ENCODE data around the gene CAMK2N1. TPM values are rescaled to one million over a fixed set of nuclear protein-coding genes. Genes with fewer than 3 reads are reported as not detected.

Gene CAMK2N1
- total RNA-seq, 2 donors from 2014 or later = 10.2 to 16.2 TPM

DNA sequence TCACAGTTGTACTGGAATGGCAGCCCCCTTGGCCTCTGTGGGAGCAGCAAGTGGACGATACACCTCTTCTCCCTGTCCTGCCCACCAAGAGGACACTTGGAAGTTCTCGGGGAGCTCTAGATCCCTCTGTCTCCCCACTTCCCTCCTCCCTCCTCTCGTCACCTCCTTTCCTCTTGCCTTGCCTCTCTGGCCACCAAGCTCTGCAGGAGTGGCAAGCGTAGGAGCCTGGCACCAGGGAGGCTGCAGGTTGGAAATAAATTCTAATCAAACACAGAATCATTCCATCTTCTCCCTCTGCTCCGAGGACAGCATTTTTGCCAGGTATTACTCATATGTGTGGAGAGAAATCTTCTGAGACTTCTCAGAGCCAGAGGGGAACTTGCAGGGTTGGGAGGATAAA lies 20.8 kb downstream of the CAMK2N1 start:
- H3K4me3 ChIP-seq (ENCODE audit: low read length) = no peak overlapping the region
- Mint-ChIP-seq H3K4me3 (no peak overlapping the region), H3K9me3 (peaks cover 2% of the 10 kb centered on the region), H3K4me1 (peaks cover 2% of the 10 kb centered on the region), H3K27ac (no peak overlapping the region), H3K27me3 (ENCODE audit: insufficient read depth) (peaks cover 28% of the 10 kb centered on the region), H3K36me3 (ENCODE audit: low read depth) (no peaks in the 10 kb centered on the region)
- H3K36me3 ChIP-seq (ENCODE audit: control insufficient read depth, insufficient read depth, low read length) = no peaks in the 10 kb centered on the region
- peaks cover 53% of the 10 kb centered on the region for H3K27me3 ChIP-seq (ENCODE audit: control insufficient read depth, insufficient read depth, low read length, poor library complexity, severe bottlenecking)
- no peak overlapping the region for H3K9ac ChIP-seq (ENCODE audit: extremely low read depth, low read length, poor library complexity, severe bottlenecking)
- H3K9me3 ChIP-seq (ENCODE audit: control insufficient read depth, low read length) = peaks cover 10% of the 10 kb centered on the region
- 73 to 82% methylated on average over 2 to 4 of the region's 5 CpGs for whole genome bisulfite sequencing, 2 experiments (ENCODE audit: insufficient coverage in 1 of 2, insufficient read length in 1 of 2)
- no peaks in the 10 kb centered on the region for H3K4me1 ChIP-seq (ENCODE audit: control insufficient read depth, insufficient read depth, low read length)
- no peak for DNase-seq
- TF ChIP-seq, protein P1, sequence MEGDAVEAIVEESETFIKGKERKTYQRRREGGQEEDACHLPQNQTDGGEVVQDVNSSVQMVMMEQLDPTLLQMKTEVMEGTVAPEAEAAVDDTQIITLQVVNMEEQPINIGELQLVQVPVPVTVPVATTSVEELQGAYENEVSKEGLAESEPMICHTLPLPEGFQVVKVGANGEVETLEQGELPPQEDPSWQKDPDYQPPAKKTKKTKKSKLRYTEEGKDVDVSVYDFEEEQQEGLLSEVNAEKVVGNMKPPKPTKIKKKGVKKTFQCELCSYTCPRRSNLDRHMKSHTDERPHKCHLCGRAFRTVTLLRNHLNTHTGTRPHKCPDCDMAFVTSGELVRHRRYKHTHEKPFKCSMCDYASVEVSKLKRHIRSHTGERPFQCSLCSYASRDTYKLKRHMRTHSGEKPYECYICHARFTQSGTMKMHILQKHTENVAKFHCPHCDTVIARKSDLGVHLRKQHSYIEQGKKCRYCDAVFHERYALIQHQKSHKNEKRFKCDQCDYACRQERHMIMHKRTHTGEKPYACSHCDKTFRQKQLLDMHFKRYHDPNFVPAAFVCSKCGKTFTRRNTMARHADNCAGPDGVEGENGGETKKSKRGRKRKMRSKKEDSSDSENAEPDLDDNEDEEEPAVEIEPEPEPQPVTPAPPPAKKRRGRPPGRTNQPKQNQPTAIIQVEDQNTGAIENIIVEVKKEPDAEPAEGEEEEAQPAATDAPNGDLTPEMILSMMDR (conservative IDR thresholded peaks at IDR 0.05) = no peak
- no peak overlapping the region for H3K27ac ChIP-seq (ENCODE audit: low read depth, low read length)

DNA sequence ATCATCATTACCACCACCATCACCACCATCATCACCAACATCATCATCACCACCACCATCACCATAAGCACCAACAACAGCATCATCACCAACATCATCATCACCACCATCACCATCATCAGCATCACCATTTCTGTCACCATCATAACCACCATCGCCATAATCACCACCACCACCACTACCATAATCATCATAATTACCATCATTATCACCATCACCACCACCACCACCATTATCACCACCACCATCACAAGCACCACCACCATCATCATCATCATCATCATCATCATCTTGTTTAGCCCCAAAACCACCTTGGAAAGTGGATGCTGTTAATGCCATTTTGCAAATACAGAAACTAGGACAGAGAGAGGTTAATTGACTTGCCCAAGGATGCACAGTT lies 22.5 kb downstream of the CAMK2N1 start:
- peaks cover 2% of the 10 kb centered on the region for H3K4me1 Mint-ChIP-seq
- peaks cover 2% of the 10 kb centered on the region for H3K9me3 Mint-ChIP-seq
- no peak for DNase-seq
- no peaks in the 10 kb centered on the region for H3K36me3 ChIP-seq (ENCODE audit: control insufficient read depth, insufficient read depth, low read length)
- no peak overlapping the region for H3K4me3 ChIP-seq (ENCODE audit: low read length)
- no peak overlapping the region for H3K27ac ChIP-seq (ENCODE audit: low read depth, low read length)
- H3K9ac ChIP-seq (ENCODE audit: extremely low read depth, low read length, poor library complexity, severe bottlenecking) = no peak overlapping the region
- H3K27me3 ChIP-seq (ENCODE audit: control insufficient read depth, insufficient read depth, low read length, poor library complexity, severe bottlenecking) = peaks cover 50% of the 10 kb centered on the region
- 82 to 100% methylated on average over 1 of the region's 1 CpG for WGBS, 2 experiments (ENCODE audit: insufficient coverage in 1 of 2, insufficient read length in 1 of 2)
- peaks cover 10% of the 10 kb centered on the region for H3K9me3 ChIP-seq (ENCODE audit: control insufficient read depth, low read length)
- H3K27me3 Mint-ChIP-seq (ENCODE audit: insufficient read depth) = peaks cover 45% of the 10 kb centered on the region
- no peaks in the 10 kb centered on the region for H3K4me1 ChIP-seq (ENCODE audit: control insufficient read depth, insufficient read depth, low read length)
- H3K27ac Mint-ChIP-seq = no peak overlapping the region
- H3K4me3 Mint-ChIP-seq = no peak overlapping the region
- TF ChIP-seq, protein P1 (conservative IDR thresholded peaks at IDR 0.05) = no peak
- no peaks in the 10 kb centered on the region for H3K36me3 Mint-ChIP-seq (ENCODE audit: low read depth)

DNA sequence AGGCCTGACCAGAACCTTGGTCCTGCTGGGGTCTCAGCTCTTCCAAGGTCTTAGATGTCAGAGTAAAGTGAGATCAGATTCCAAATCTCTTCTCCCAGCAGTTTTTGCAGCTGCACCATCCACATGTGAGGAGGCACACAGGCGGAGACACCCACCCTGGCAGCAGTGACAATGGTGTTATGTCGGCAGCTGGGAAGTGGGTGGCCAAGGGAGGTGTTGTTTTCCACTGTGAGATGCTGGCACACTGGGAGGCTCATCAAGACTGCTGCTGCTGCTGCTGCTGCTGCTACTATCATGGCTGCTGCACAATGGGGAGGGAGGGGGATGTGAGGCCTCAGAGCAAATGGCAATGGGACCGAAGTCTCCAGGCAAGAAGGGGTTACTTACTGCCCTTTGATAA lies 23.6 kb downstream of the CAMK2N1 start:
- 88 to 100% methylated on average over 1 to 3 of the region's 3 CpGs for WGBS, 2 experiments (ENCODE audit: insufficient coverage in 1 of 2, insufficient read length in 1 of 2)
- no peaks in the 10 kb centered on the region for H3K36me3 Mint-ChIP-seq (ENCODE audit: low read depth)
- Histone ChIP-seq H3K27me3 (ENCODE audit: control insufficient read depth, insufficient read depth, low read length, poor library complexity, severe bottlenecking) (peaks cover 44% of the 10 kb centered on the region), H3K4me3 (ENCODE audit: low read length) (no peak overlapping the region), H3K36me3 (ENCODE audit: control insufficient read depth, insufficient read depth, low read length) (no peaks in the 10 kb centered on the region), H3K9me3 (ENCODE audit: control insufficient read depth, low read length) (peaks cover 10% of the 10 kb centered on the region), H3K27ac (ENCODE audit: low read depth, low read length) (no peak overlapping the region), H3K4me1 (ENCODE audit: control insufficient read depth, insufficient read depth, low read length) (no peaks in the 10 kb centered on the region), H3K9ac (ENCODE audit: extremely low read depth, low read length, poor library complexity, severe bottlenecking) (no peak overlapping the region)
- TF ChIP-seq, protein P1 (conservative IDR thresholded peaks at IDR 0.05) = no peak
- no peak for DNase-seq
- no peak overlapping the region for H3K4me3 Mint-ChIP-seq
- peaks cover 49% of the 10 kb centered on the region for H3K27me3 Mint-ChIP-seq (ENCODE audit: insufficient read depth)
- H3K9me3 Mint-ChIP-seq = peaks cover 2% of the 10 kb centered on the region
- H3K4me1 Mint-ChIP-seq = no peaks in the 10 kb centered on the region
- no peak overlapping the region for H3K27ac Mint-ChIP-seq

Data from endodermal cell (in vitro differentiated cells).